HG03457 (cell line): ENCODE results near the gene EFEMP1.

ENCODE experiments used
- ATAC-seq: cut with Tn5 transposase; IDR thresholded peaks from one replicate; pipeline ENCODE4 v1.9.1; 2021; ENCODE audit warnings: moderate number of reproducible peaks; ENCODE audit not compliant: unreplicated experiment

The EFEMP1 gene

DNA sequence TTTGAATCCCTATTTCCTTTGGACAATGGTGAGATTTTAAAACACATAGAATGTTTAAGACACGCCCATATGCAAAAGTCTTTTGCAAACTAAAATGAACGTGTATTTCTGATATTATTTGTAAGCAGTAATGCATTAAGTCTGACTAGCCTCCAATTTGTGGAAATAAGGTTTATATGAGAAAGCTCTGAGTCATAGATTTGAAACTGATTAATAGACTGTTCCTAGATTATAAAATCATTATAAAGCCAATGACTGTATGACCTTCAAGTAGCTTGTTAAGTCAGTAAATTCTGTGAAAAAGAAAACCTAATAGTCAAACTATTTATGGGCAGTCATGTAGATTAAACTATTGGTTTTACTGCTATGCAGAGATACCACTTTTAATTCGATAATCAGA lies 12.8 kb upstream of the EFEMP1 start:
- ATAC-seq: no peak

DNA sequence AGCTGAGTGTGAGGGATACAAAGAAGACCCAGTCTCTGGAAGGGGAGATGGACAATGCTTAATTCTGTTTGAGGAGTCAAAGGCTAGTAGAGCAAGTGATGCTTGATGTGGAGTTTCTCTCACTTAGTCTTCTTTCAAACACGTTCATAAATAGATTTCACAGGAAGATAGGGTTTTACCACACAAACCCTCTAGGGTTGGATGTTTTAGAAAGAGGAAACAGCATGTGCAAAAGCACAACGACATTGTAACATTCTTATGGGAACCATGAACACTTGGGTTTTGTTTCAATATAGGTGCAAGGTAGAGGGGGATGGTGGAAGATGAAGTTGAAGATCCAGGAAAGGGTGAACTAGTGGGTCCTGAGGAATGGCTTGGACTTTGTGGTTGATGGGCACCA lies 10.8 kb upstream of the EFEMP1 start:
- ATAC-seq: no peak

DNA sequence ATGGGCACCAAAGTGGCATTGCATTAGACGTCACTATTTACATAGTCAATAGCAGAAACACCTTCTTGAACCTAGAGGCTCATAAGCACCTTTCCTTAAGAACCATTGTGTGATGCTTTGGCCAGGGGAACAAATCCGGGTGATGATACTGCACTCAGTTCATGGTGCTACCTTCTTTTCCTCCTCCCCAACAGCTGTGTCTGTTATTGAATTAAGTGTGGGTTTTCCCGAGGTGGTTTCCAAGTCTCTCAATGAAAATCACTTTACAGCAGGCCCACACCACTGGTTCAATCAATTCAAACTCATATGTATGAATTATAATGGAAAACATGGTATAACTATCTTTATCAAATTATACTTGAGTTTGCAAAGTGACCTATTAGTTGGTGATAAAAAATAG lies 9.3 kb upstream of the EFEMP1 start:
- no peak for ATAC-seq

- no peak for ATAC-seq
These were observed 7.7 kb upstream of the EFEMP1 start for GRCh38 chr2:55931281-55931680.

DNA sequence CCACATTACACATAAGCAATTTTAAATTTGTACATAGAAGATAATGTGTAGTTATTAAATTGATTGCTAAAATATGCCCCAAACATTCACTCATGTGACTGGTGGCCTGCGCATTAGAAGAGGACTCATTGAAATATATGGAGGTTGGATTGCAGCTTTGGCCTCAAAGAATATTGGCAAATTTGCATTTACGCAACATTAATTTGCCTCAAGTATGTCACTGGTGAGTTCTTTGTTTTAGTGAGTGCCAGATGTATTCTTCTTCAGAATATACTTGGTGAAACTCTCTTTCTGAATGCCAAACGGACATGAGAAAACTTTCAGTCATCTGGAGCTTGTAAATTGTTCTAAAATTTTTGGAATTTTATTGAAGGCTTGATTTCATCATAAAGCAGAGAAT lies 5.9 kb upstream of the EFEMP1 start:
- no peak for ATAC-seq

GRCh38 chr2:55926974-55927373 lies 3.4 kb upstream of the EFEMP1 start:
- ATAC-seq: no peak

DNA sequence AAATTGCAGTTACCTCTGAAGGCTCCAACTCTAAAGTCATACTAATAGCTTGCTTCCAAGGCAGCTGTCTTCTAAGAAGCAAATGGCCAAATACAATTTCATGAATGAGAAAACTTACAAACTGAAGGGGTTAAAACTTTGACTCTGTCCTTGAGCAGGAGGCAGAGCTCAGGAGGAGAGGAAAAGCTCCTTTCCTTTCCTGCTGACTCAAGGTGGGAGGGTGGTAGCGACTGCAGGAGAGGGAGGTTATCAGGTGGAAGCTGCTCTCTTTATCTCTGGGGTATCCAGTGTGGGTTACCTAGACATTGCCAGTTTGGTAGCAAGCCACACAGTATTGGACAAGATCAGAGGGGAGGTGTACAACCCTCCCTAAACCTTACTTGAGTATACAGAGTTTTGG lies 2.7 kb upstream of the EFEMP1 start:
- no peak for ATAC-seq

DNA sequence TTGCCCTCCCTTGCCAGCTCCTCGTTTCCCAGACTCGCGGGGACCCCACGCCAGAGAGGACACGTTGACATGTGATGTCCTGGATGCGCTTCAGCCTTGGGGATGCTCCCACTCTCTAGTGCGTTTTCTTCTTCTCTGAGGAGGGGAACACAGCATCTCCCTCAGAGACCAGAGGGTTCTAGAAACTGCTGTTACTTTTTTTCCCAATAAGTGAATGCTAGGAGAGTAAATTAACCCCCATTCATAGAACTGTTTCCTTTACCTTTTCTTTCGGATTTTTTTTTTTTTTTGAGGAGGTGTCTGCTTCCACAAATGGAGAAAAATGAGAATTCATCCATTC lies 370 bp upstream of the EFEMP1 start:
- ATAC-seq: no peak

DNA sequence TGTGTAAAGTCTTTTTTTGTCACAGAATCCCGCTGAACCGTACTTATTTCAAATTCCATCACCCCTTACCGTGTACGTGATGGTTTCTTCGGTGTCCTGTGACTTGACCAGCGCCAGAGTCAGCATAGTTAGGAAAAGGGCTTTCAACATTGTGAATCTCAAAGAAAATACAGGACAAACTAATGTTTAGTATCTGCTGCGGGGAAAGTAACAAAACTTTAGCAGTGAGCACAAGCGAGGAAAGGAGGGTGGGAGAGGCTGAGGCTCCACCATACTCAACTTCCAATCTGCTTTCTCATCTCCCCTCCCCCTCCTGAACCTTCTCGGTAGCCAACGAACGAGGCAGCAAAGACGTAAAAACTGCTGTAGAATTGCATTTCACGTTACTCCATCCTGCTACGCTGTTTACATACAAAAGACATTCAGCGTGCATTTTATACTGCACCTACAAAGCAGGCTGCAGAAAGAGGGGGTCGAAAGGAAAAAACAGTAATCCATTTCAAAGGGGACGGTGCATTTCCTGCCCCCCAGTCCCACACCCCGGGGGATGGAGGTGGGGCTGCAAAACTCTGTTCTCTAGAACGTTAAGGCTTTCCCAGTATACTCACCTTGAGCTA lies 1.2 kb downstream of the EFEMP1 start:
- no peak for ATAC-seq

GRCh38 chr2:55919574-55919973 lies 4.0 kb downstream of the EFEMP1 start:
- no peak for ATAC-seq

DNA sequence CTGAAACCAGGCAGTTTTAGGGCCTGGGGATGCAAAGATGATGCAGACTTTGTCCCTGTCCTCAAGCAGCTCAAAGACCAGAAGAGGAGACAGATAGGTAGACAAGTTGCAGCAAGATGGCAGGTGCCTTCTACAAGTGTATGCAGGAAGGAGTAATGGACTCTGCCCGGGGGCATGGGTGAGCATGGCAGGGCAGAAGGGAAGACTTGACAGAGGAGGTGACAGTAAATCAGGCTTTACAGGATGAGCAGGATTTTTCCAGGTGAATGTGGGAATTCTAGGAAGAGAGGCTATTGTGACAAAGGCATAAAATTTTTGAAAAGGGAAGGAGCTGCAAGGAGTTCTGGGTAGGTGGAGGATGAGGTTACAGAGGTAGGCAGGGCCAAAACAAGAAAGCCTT lies 4.7 kb downstream of the EFEMP1 start:
- ATAC-seq: no peak

GRCh38 chr2:55917713-55918390 lies 5.7 kb downstream of the EFEMP1 start:
- no peak for ATAC-seq

- no peak for ATAC-seq
These were observed 6.5 kb downstream of the EFEMP1 start for GRCh38 chr2:55917117-55917516.

- no peak for ATAC-seq
These were observed 7.0 kb downstream of the EFEMP1 start for GRCh38 chr2:55916473-55917049.

DNA sequence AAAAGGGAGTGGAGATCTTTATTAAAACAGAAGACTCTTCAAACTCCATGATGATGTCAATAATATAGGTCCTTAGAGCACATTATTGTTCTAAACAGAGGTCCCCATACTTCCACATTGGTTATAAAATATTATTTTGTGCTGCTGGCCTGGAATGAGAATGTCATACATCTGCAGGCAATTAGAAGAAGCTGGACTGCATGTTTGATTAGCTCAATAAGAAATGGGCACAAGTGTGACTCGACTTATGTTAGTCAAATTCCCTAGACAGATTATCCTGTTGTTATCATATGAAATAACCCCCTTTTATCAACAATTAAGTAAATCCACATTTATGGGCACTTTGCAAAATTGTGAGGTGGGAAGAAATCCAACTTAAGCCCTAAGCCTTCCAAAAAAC lies 8.8 kb downstream of the EFEMP1 start:
- ATAC-seq: no peak

DNA sequence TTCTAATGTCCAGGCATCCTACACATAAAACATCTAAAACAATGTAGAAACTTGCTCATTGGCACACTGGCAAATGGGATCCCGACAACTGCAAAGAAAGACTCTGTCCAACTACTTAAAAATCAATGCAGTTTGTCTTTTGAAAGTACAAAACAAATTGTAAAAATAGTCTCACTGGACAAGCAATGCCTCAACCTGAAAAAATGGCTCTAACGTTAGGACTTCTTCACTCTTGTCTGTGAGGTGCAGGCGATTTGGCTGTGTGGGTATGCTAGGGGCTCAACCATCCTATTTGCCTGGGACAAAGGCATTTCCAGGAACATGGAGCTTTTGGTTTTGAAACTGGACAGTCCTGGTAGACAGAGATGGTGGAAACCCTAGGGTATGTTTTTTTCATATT lies 10.7 kb downstream of the EFEMP1 start:
- no peak for ATAC-seq

DNA sequence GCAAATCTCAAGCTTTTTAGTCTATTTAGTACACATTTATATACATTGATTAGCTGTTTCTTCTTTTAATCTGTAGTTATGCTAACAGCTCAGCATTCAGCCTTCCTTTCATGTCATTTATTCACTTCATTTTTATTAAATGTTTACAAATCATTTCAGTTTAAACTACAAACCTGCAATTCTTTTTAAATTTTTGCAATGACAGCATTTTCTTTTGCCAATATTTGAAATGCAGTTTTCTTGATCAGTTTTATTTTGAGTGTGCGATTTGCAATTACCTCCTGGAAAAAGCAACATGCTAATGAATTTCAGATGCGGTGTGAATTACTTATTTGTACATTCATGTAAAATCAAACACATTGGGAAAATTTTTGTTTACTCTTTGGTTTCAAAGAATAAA lies 13.5 kb downstream of the EFEMP1 start:
- no peak for ATAC-seq

GRCh38 chr2:55907686-55908085 lies 15.9 kb downstream of the EFEMP1 start:
- no peak for ATAC-seq

DNA sequence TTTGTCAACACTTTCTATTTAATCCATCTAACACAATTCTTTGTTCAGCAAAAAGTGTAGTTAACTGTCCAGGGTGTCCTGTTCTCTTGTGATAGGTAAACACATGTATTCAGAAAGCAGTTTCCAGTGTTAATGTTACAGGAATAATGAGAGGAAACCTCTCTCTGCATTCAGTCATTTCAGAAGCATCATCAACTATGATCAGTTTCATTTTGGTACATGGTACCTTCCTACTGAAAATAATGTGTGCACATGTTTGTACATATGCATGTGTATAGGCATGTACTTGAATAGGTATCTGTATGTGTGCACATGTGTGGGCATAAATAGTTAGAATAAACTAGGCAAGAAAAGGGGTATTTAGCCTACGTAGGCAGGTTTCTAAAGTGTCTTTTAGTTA lies 16.6 kb downstream of the EFEMP1 start:
- ATAC-seq: no peak

- no peak for ATAC-seq
These were observed 19.9 kb downstream of the EFEMP1 start for GRCh38 chr2:55903727-55904126.

DNA sequence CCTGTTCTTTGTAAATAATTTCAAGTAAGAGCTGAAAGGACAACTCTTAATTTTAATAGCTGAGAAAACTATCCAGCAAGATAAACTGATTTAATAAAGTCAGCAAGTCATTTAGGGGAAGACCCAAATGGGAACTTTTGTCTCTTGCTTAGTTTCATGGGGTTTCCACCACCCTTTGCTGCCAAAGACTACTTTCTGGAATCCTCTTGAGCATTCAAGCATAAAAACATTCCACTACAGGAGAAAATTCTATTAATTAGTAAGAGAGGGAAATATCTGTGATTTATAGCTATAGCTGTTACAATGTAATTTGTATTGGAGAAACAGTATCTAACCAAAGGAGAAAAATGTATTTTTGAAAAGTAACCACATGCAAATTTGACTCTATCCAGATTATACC lies 20.6 kb downstream of the EFEMP1 start:
- no peak for ATAC-seq

- ATAC-seq: no peak
These were observed 21.2 kb downstream of the EFEMP1 start for GRCh38 chr2:55902429-55902828.

DNA sequence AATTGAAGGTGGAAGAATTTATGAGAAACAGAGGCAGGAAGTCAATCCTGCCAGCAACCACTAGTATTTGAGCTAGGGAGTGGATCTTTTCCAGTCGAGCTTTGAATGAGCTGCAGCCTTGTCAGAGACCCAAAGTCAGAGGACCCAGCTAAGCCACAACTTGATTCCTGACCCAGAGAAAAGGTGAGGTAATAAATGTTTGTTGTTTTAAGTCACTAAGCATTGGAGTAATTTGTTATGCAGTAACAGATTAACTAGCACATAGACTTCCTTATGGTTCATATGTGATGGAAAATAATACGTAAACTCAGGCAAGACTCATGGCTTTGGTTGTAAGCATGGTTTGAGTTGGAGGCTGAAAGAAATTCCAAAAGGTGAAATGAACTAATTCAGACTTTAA lies 21.6 kb downstream of the EFEMP1 start:
- no peak for ATAC-seq
